Uterus (tissue), 4 donors: ENCODE data around the gene SYT4. TPM values are rescaled to one million over a fixed set of nuclear protein-coding genes. Genes with fewer than 3 reads are reported as not detected.

Experiments used
- DNase-seq, 2 donors: peaks; one replicate each; pipeline ENCODE4 v3.0.0-alpha.2; 2019 to 2020
- H3K27ac ChIP-seq, 2 donors: fragments of 200-600 bp; sonication (generic); 1 replicate in 1 of 2; 2 replicates in 1 of 2; pipeline ENCODE4 v1.5.1; 2016 to 2018
- H3K27me3 ChIP-seq, 2 donors: fragments of 200-600 bp; sonication (generic); one replicate each; pipeline ENCODE4 v1.5.1; 2018 to 2019; ENCODE audit warnings: control low read depth in 1 of 2
- H3K36me3 ChIP-seq, 2 donors: fragments of 200-600 bp; sonication (generic); one replicate each; pipeline ENCODE4 v1.5.1; 2019; ENCODE audit warnings: control low read depth in 1 of 2
- H3K4me1 ChIP-seq, 2 donors: fragments of 200-600 bp; sonication (generic); one replicate each; pipeline ENCODE4 v1.5.1; 2018 to 2019; ENCODE audit warnings: control low read depth in 1 of 2
- H3K4me3 ChIP-seq, 2 donors: fragments of 200-600 bp; sonication (generic); 1 replicate in 1 of 2; 2 replicates in 1 of 2; pipeline ENCODE4 v1.5.1; 2018 to 2019; ENCODE audit warnings: mild to moderate bottlenecking in 1 of 2
- H3K9me3 ChIP-seq, 2 donors: fragments of 200-600 bp; sonication (generic); one replicate each; pipeline ENCODE4 v1.5.1; 2019; ENCODE audit warnings: control low read depth in 1 of 2
- CTCF ChIP-seq, 4 experiments: fragments of 200-600 bp in 2 of 4; fragments of 450-650 bp in 2 of 4; sonication (generic) in 2 of 4; IDR thresholded peaks; one replicate each; pipeline ENCODE4 v1.5.1; 2016 to 2019; ENCODE audit warnings: antibody characterized with exemption in 4 of 4, mild to moderate bottlenecking in 2 of 4, moderate library complexity in 1 of 4
- POLR2A ChIP-seq, 2 donors: fragments of 450-650 bp; IDR thresholded peaks; one replicate each; pipeline ENCODE4 v1.6.1; 2016; ENCODE audit warnings: antibody characterized with exemption in 2 of 2, mild to moderate bottlenecking in 1 of 2, moderate library complexity in 1 of 2
- intact Hi-C: fragments of 100-400 bp; cut with DNase I; formaldehyde crosslinking; loops from one replicate; pipeline ENCODE4 v1.15.1; 2023; ENCODE audit warnings: low total_unique reads
- total RNA-seq, 4 donors: library from RNA; depleted of rRNA in 3 of 4; stranded (reverse); fragments of >200 nt in 3 of 4; gene quantifications; one replicate each; pipeline versions ENCODE4 v1.1.0 to v1.2.4, GENCODE V29; 2014 to 2023
- donor health status: DM: yes; HTN: yes; CAD: no.

SYT4 gene
- total RNA-seq, 4 donors from 2014 or later = 1.9 TPM; not detected in 3

- Histone ChIP-seq H3K4me1 (no peaks in the 10 kb centered on the region), H3K36me3 (no peaks in the 10 kb centered on the region), H3K27me3 (no peaks in the 10 kb centered on the region), H3K4me3 (no peak overlapping the region), H3K9me3 (no peaks in the 10 kb centered on the region), H3K27ac (no peak overlapping the region)
- TF ChIP-seq POLR2A (IDR thresholded peaks at IDR 0.05) (no peak), CTCF (IDR thresholded peaks at IDR 0.05) (no peak)
- intact Hi-C loops = no loop called here
- DNase-seq = no peak
Observed at GRCh38 chr18:43275546-43275945, 1.7 kb downstream of the SYT4 start.

DNA sequence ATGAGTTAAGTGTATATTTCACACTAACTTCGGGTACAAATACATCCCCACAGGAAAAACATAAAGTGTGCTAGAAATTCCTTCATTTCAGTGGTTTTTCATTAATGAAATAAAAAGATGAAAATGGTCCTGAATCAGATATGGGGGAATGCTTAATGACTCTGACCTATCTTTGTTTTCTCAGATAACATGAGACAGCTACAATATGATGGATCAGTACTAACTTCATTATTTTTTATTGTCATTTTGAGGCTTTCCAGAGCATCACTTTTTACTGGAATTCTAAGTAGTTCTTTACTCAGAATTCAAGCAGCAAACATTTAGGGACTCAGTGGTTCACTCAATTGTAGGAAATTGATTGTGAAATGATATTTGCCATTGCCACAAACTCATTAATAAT, 2.8 kb downstream of the SYT4 start:
- no peaks in the 10 kb centered on the region for H3K36me3 ChIP-seq
- H3K4me3 ChIP-seq = no peak overlapping the region
- H3K27me3 ChIP-seq = no peaks in the 10 kb centered on the region
- TF ChIP-seq CTCF (IDR thresholded peaks at IDR 0.05) = no peak
- no peak for TF ChIP-seq POLR2A (IDR thresholded peaks at IDR 0.05)
- no peak overlapping the region for H3K27ac ChIP-seq
- intact Hi-C loops = no loop called here
- DNase-seq = no peak
- no peaks in the 10 kb centered on the region for H3K9me3 ChIP-seq
- no peaks in the 10 kb centered on the region for H3K4me1 ChIP-seq

GRCh38 chr18:43271593-43272432, 5.5 kb downstream of the SYT4 start:
- no peak for DNase-seq

DNA sequence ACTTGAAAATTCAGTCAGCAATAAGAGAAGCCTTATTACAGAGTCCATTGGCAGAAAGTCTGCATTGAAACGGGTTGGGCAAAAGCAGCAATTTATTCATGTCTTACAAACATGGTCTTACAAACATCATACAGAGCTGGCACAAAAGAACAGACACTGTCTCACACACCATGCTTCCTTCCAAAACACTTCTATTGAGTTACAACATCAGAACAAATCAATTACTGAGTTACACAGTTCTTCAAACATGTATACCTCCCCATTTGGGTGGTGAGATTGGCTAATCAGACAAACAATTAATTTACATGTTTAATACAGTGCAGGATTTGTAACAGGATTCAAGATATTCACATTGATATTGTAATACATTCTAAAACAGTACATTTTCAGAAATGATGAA, 9.5 kb downstream of the SYT4 start:
- DNase-seq = no peak
- H3K4me3 ChIP-seq = no peak overlapping the region
- no peaks in the 10 kb centered on the region for H3K36me3 ChIP-seq
- H3K27ac ChIP-seq = no peak overlapping the region
- intact Hi-C loops = no loop called here
- TF ChIP-seq CTCF (IDR thresholded peaks at IDR 0.05) (no peak), POLR2A (IDR thresholded peaks at IDR 0.05) (no peak)
- no peaks in the 10 kb centered on the region for H3K27me3 ChIP-seq
- no peaks in the 10 kb centered on the region for H3K4me1 ChIP-seq
- no peaks in the 10 kb centered on the region for H3K9me3 ChIP-seq

More at GRCh38 chr18:43271593-43272432, 5.5 kb downstream of the SYT4 start:
- Histone ChIP-seq H3K27me3 (no peaks in the 10 kb centered on the region), H3K27ac (no peak overlapping the region), H3K36me3 (no peaks in the 10 kb centered on the region), H3K9me3 (no peaks in the 10 kb centered on the region), H3K4me1 (no peaks in the 10 kb centered on the region), H3K4me3 (no peak overlapping the region)
- intact Hi-C loops = no loop called here
- TF ChIP-seq CTCF (IDR thresholded peaks at IDR 0.05) (peak; percentile 43 to 67 (median 50)), POLR2A (IDR thresholded peaks at IDR 0.05) (no peak)

- H3K27ac ChIP-seq = no peak overlapping the region
- no peak overlapping the region for H3K4me3 ChIP-seq
- intact Hi-C loops = no loop called here
- H3K9me3 ChIP-seq = no peaks in the 10 kb centered on the region
- DNase-seq = no peak
- H3K4me1 ChIP-seq = no peaks in the 10 kb centered on the region
- H3K27me3 ChIP-seq = no peaks in the 10 kb centered on the region
- no peaks in the 10 kb centered on the region for H3K36me3 ChIP-seq
- TF ChIP-seq POLR2A (IDR thresholded peaks at IDR 0.05) = no peak
- no peak for TF ChIP-seq CTCF (IDR thresholded peaks at IDR 0.05)
Observed at GRCh38 chr18:43265465-43265864, 11.8 kb downstream of the SYT4 start.
